ENCODE data around the gene AP5S1. TPM values are rescaled to one million over a fixed set of nuclear protein-coding genes. Genes with fewer than 3 reads are reported as not detected.

Gene AP5S1
- total and polyA plus RNA-seq, 2 of the 13 experiments (the other 11 are each of a cell fraction or from before 2014, with no cell fraction given) = 7.9 to 23.2 TPM

GRCh38 chr20:3846740-3847428 lies 26.5 kb downstream of the AP5S1 start, which contains the start of gene MAVS (continued):
- TF ChIP-seq MNT (IDR thresholded peaks at IDR 0.05) = peak; percentile 67
- peak; percentile 84; the same call in 1 of the 2 replicates for TF ChIP-seq KIAA2018 (CRISPR knock-in tag; IDR thresholded peaks at IDR 0.05; ENCODE audit: borderline replicate concordance)
- TF ChIP-seq ZNF740 (CRISPR knock-in tag; IDR thresholded peaks at IDR 0.05) = 0 out of 2 replicates have a peak, but pooled peaks have one; percentile 47
- 0 out of 2 replicates have a peak, but pooled peaks have one; percentile 32 for TF ChIP-seq ZNF678 (CRISPR knock-in tag; IDR thresholded peaks at IDR 0.05)
- no peak for TF ChIP-seq SYNCRIP (IDR thresholded peaks at IDR 0.05; ENCODE audit: insufficient read depth, low read depth, low read length)
- peak; percentile 12; the same call in 1 of the 2 replicates for TF ChIP-seq ZNF274 (CRISPR knock-in tag; IDR thresholded peaks at IDR 0.05)
- 0 out of 2 replicates have a peak, but pooled peaks have one; percentile 14 for TF ChIP-seq BRCA1 (CRISPR knock-in tag; IDR thresholded peaks at IDR 0.05)
- peak; percentile 91 for TF ChIP-seq ZNF687 (CRISPR knock-in tag; IDR thresholded peaks at IDR 0.05)
- peak; percentile 87; the same call in 1 of the 2 replicates for TF ChIP-seq ZNF275 (CRISPR knock-in tag; IDR thresholded peaks at IDR 0.05; ENCODE audit: borderline replicate concordance)

Measured in HepG2 (cell line).